Measurements from ENCODE around the gene RNF112. TPM values are rescaled to one million over a fixed set of nuclear protein-coding genes. Genes with fewer than 3 reads are reported as not detected.
"Not testable (repeated sequence)": the region's sequence is repeated elsewhere in the genome, so short reads cannot be mapped to it uniquely, and the experiment has no call there.

RNF112 gene
- total RNA-seq, 2 donors from 2014 or later = 2.8 to 8.3 TPM

- no peaks in the 10 kb centered on the region for H3K27me3 ChIP-seq (replicated peaks; ENCODE audit: insufficient read depth)
- ATAC-seq (ENCODE audit: insufficient number of reproducible peaks, low FRiP score, low read depth) = no peak
- no peak overlapping the region for H3K27ac ChIP-seq
- TF ChIP-seq CTCF (IDR thresholded peaks at IDR 0.05) = no peak
- H3K4me3 ChIP-seq = no peak overlapping the region
- no peaks in the 10 kb centered on the region for H3K9me3 ChIP-seq
- DNase-seq (ENCODE audit: low spot score) = no peak
- H3K36me3 ChIP-seq = no peaks in the 10 kb centered on the region
- H3K4me1 ChIP-seq (ENCODE audit: control insufficient read depth in 1 of 2, low read depth in 2 of 2) = peaks cover 2 to 11% of the 10 kb centered on the region in 2 donors
Measured at GRCh38 chr17:19453296-19453695, 42.3 kb downstream of the RNF112 start.

DNA sequence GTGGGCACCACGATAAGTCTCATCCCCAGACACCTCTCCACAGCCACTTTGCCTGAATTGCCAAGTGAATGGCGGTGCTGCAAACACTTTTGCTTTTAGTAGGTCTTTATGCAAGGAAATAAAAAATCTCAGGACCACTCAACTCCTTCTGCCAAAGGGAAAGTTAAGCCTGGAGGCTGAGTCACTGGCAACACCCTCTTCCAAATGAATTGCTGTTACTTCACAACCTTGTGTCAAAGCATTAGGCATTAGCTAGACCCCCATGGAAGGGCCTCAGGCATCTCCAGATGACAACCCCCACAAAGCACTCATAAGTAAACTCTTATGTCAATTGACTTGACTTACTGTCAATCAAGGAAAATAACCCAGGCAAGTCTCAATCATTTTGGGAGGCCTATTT lies 43.0 kb downstream of the RNF112 start:
- no peak for ATAC-seq (ENCODE audit: insufficient number of reproducible peaks, low FRiP score, low read depth)

DNA sequence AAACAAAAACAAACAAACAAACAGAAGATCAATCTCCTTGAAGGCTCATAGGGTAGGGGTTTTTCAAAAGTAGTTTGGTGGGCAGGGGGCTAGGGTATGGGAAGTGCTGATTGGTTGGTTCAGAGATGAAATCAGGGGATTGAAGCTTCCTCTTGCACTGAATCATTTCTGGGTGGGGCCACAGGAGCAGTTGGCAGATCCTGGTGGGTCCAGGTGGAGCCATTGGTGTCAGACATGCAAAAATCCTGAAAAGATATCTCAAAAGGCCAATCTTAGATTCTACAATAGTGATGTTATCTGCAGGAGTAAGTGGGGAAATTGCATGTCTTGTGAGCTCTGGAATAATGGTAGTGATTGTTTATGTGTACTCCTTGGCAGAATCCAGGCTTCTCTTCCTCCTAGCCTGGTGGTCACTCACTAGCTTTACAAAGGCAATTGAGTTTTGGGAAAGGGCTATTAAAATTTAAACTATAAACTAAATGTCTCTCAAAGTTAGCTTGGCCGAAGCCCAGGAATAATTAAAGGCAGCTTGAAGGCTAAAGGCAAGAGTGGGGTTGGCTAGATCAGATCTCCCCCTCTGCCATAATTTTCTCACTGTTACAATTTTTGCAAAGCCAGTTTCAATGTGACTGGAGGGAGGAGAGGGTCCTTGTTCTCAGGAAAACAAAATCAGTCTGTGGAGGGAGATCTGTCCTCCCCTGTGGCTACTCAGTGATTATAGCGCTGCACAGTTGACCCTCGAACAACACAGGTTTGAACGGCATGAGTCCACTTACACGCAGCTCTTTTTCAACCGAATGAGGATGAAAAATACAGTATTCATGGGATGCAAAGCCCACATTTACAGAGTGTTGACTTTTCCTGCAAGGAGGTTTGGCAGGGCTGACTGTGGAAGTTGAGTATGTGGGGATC lies 45.2 kb downstream of the RNF112 start:
- Histone ChIP-seq H3K4me1 (ENCODE audit: control insufficient read depth in 1 of 2, low read depth in 2 of 2) (no peaks in the 10 kb centered on the region), H3K27ac (no peak overlapping the region), H3K27me3 (replicated peaks; ENCODE audit: insufficient read depth) (no peaks in the 10 kb centered on the region), H3K9me3 (no peaks in the 10 kb centered on the region), H3K4me3 (no peak overlapping the region), H3K36me3 (no peaks in the 10 kb centered on the region)
- ATAC-seq (ENCODE audit: insufficient number of reproducible peaks, low FRiP score, low read depth) = no peak
- TF ChIP-seq CTCF (IDR thresholded peaks at IDR 0.05) = no peak
- DNase-seq (ENCODE audit: low spot score) = no peak

More for the DNA sequence above, 43.0 kb downstream of the RNF112 start:
- no peaks in the 10 kb centered on the region for H3K36me3 ChIP-seq
- H3K9me3 ChIP-seq = no peaks in the 10 kb centered on the region
- no peak for DNase-seq (ENCODE audit: low spot score)
- no peak for TF ChIP-seq CTCF (IDR thresholded peaks at IDR 0.05)
- no peak overlapping the region for H3K4me3 ChIP-seq
- peaks cover 0 to 5% of the 10 kb centered on the region in 2 donors for H3K4me1 ChIP-seq (ENCODE audit: control insufficient read depth in 1 of 2, low read depth in 2 of 2)
- H3K27me3 ChIP-seq (replicated peaks; ENCODE audit: insufficient read depth) = no peaks in the 10 kb centered on the region
- H3K27ac ChIP-seq = no peak overlapping the region

- DNase-seq (ENCODE audit: low spot score) (no peak), ATAC-seq (ENCODE audit: insufficient number of reproducible peaks, low FRiP score, low read depth) (no peak)
- no peaks in the 10 kb centered on the region for H3K27me3 ChIP-seq (replicated peaks; ENCODE audit: insufficient read depth)
- H3K4me1 ChIP-seq (ENCODE audit: control insufficient read depth in 1 of 2, low read depth in 2 of 2) = no peaks in the 10 kb centered on the region
- no peaks in the 10 kb centered on the region for H3K9me3 ChIP-seq
- no peak overlapping the region for H3K4me3 ChIP-seq
- TF ChIP-seq CTCF (IDR thresholded peaks at IDR 0.05) = no peak
- H3K27ac ChIP-seq = no peak overlapping the region
- no peaks in the 10 kb centered on the region for H3K36me3 ChIP-seq
Measured at GRCh38 chr17:19457046-19457445, 46.0 kb downstream of the RNF112 start.

GRCh38 chr17:19457830-19458271 lies 46.8 kb downstream of the RNF112 start:
- Histone ChIP-seq H3K4me1 (ENCODE audit: control insufficient read depth in 1 of 2, low read depth in 2 of 2) (no peaks in the 10 kb centered on the region), H3K36me3 (no peaks in the 10 kb centered on the region), H3K27ac (no peak overlapping the region), H3K27me3 (replicated peaks; ENCODE audit: insufficient read depth) (no peaks in the 10 kb centered on the region), H3K4me3 (no peak overlapping the region), H3K9me3 (no peaks in the 10 kb centered on the region)
- ATAC-seq (ENCODE audit: insufficient number of reproducible peaks, low FRiP score, low read depth) (no peak), DNase-seq (ENCODE audit: low spot score) (no peak)
- TF ChIP-seq CTCF (IDR thresholded peaks at IDR 0.05) = no peak

- H3K4me1 ChIP-seq (ENCODE audit: control insufficient read depth in 1 of 2, low read depth in 2 of 2); H3K9me3 ChIP-seq; H3K4me3 ChIP-seq; DNase-seq (ENCODE audit: low spot score); H3K27ac ChIP-seq; H3K36me3 ChIP-seq; ATAC-seq (ENCODE audit: insufficient number of reproducible peaks, low FRiP score, low read depth); H3K27me3 ChIP-seq (replicated peaks; ENCODE audit: insufficient read depth): not testable (repeated sequence)
Measured at GRCh38 chr17:19458481-19458880, 47.4 kb downstream of the RNF112 start.

DNA sequence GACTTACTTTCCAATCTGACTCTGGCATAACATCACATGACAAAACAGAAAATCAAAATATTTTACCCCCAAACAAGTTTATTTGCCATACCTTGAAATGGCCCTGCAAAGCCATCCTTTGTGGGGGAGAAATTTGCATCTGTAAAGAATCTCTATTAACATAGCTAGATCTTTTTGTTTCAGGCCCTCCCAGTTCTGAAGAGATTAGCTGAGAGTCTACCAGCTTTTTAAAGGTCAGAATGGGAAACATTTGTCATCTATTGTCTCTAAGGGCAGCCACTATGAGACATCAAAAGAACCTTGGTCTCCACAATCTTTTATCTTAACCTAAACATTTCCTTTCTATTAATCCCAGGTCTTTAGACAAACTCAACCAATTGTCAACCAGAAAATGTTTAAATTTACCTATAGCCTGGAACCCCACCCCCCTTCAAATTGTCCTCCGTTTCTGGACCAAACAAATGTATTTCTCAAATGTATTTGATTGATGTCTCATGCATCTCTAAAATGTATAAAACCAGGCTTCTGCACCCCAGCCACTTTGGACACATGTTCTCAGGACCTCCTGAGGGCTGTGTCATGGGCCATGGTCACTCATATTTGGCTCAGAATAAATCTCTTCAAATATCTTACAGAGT lies 48.1 kb downstream of the RNF112 start:
- not testable (repeated sequence) for H3K9me3 ChIP-seq; DNase-seq (ENCODE audit: low spot score); H3K27ac ChIP-seq; H3K27me3 ChIP-seq (replicated peaks; ENCODE audit: insufficient read depth); H3K36me3 ChIP-seq; H3K4me3 ChIP-seq; ATAC-seq (ENCODE audit: insufficient number of reproducible peaks, low FRiP score, low read depth)
- H3K4me1 ChIP-seq (ENCODE audit: control insufficient read depth in 1 of 2, low read depth in 2 of 2) = peaks cover 3 to 10% of the 10 kb centered on the region in 2 donors
